Neural progenitor cell (in vitro differentiated cells): ENCODE data around the gene KCNN2. TPM values are rescaled to one million over a fixed set of nuclear protein-coding genes. Genes with fewer than 3 reads are reported as not detected.

Experiments used
- DNase-seq: peaks from one replicate; pipeline ENCODE4 v3.0.0-alpha.2; 2016; ENCODE audit warnings: low spot score
- H2AFZ ChIP-seq: fragments of 200-600 bp; sonication (generic); replicated peaks from 2 replicates; pipeline ENCODE4 v1.6.1; 2016; ENCODE audit warnings: antibody characterized with exemption
- H3F3A ChIP-seq: fragments of 200-600 bp; sonication (generic); 2 replicates; pipeline ENCODE4 v1.6.1; 2016; ENCODE audit warnings: antibody characterized with exemption, low read depth
- H3K27ac ChIP-seq: fragments of 200-600 bp; sonication (generic); 2 replicates; pipeline ENCODE4 v1.5.1; 2016; ENCODE audit warnings: mild to moderate bottlenecking
- H3K27me3 ChIP-seq: fragments of 200-600 bp; sonication (generic); 2 replicates; pipeline ENCODE4 v1.6.1; 2016; ENCODE audit warnings: mild to moderate bottlenecking, moderate library complexity
- H3K36me3 ChIP-seq: fragments of 200-600 bp; sonication (generic); 2 replicates; pipeline ENCODE4 v1.5.1; 2016
- H3K4me1 ChIP-seq: fragments of 200-600 bp; sonication (generic); 2 replicates; pipeline ENCODE4 v1.6.1; 2016; ENCODE audit warnings: mixed run types
- H3K4me2 ChIP-seq: fragments of 200-600 bp; sonication (generic); 2 replicates; pipeline ENCODE4 v1.6.1; 2016
- H3K4me3 ChIP-seq: fragments of 200-600 bp; sonication (generic); 2 replicates; pipeline ENCODE4 v1.5.1; 2016
- H3K79me2 ChIP-seq: fragments of 200-600 bp; sonication (generic); 2 replicates; pipeline ENCODE4 v1.6.1; 2016; ENCODE audit warnings: low read depth
- H3K9ac ChIP-seq: fragments of 200-600 bp; sonication (generic); 2 replicates; pipeline ENCODE4 v1.6.1; 2016
- H3K9me3 ChIP-seq: fragments of 200-600 bp; sonication (generic); 2 replicates; pipeline ENCODE4 v1.5.1; 2016; ENCODE audit warnings: low read depth
- H4K20me1 ChIP-seq: fragments of 200-600 bp; sonication (generic); 2 replicates; pipeline ENCODE4 v1.6.1; 2016; ENCODE audit warnings: low read depth
- H3K27ac Mint-ChIP-seq: 3 replicates; pipeline ENCODE4 v1.8.0; 2021; ENCODE audit warnings: mixed read lengths
- H3K27me3 Mint-ChIP-seq: 2 replicates; pipeline ENCODE4 v1.8.0; 2022; ENCODE audit warnings: low read depth, mild to moderate bottlenecking, inconsistent platforms, moderate library complexity, mixed read lengths; ENCODE audit not compliant: insufficient read depth
- H3K36me3 Mint-ChIP-seq: 3 replicates; pipeline ENCODE4 v1.8.0; 2021; ENCODE audit warnings: mixed read lengths
- H3K4me1 Mint-ChIP-seq: 3 replicates; pipeline ENCODE4 v1.8.0; 2021; ENCODE audit warnings: mixed read lengths
- H3K4me3 Mint-ChIP-seq: 3 replicates; pipeline ENCODE4 v1.8.0; 2021; ENCODE audit warnings: mild to moderate bottlenecking, moderate library complexity, mixed read lengths
- H3K9me3 Mint-ChIP-seq: 3 replicates; pipeline ENCODE4 v1.8.0; 2020; ENCODE audit warnings: mixed read lengths
- EZH2 ChIP-seq: fragments of 200-600 bp; sonication (generic); IDR thresholded peaks from 2 replicates; pipeline ENCODE4 v1.6.1; 2017; ENCODE audit warnings: antibody characterized with exemption, mild to moderate bottlenecking, moderate library complexity
- EZH2phosphoT487 ChIP-seq: fragments of 200-600 bp; sonication (generic); IDR thresholded peaks from 2 replicates; pipeline ENCODE4 v1.6.1; 2017; ENCODE audit warnings: antibody characterized with exemption
- total RNA-seq: library from RNA; depleted of rRNA; stranded (reverse); fragments of >200 nt; gene quantifications from 2 replicates; pipeline ENCODE4 v1.2.3, GENCODE V29; 2015; ENCODE audit warnings: low replicate concordance
- TF ChIP-seq, protein P1 (sequence below): fragments of 200-600 bp; sonication (generic); IDR thresholded peaks from 2 replicates; pipeline ENCODE4 v1.5.1; 2017; ENCODE audit warnings: antibody characterized with exemption, mild to moderate bottlenecking

The KCNN2 gene
- total RNA-seq, 1 donor from 2014 or later = 5.2 TPM

DNA sequence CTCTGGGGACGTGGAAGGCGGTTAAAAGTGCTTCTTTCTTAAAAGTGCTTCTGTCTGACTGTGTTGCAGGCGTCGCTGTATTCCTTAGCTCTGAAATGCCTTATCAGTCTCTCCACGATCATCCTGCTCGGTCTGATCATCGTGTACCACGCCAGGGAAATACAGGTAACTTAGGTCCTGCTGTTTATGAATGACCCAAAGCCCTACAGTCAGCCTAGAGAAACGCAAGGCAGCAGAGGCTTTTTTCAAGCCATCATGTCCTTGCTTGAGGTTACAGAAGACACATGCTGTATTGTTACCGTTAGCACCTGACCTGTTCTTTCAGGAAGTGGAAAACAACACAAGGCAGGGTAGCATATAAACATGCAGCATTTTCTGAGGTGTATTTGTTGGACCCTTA, 2.0 kb downstream of the KCNN2 start:
- Histone ChIP-seq H3K9me3 (no peaks in the 10 kb centered on the region), H3K27ac (no peak overlapping the region), H3K4me1 (peaks cover 27% of the 10 kb centered on the region), H3K4me3 (peak overlapping the region; percentile 97), H3K36me3 (no peaks in the 10 kb centered on the region), H3K4me2 (peak overlapping the region; percentile 93), H3K27me3 (peaks cover 12% of the 10 kb centered on the region), H3K79me2 (peaks cover 47% of the 10 kb centered on the region), H4K20me1 (peaks cover 10% of the 10 kb centered on the region), H3F3A (peaks cover 45% of the 10 kb centered on the region), H2AFZ (peak overlapping the region; percentile 94), H3K9ac (no peak overlapping the region)
- DNase-seq = peak; percentile 29
- no peak overlapping the region for H3K27ac Mint-ChIP-seq
- H3K36me3 Mint-ChIP-seq = no peaks in the 10 kb centered on the region
- peaks cover 22% of the 10 kb centered on the region for H3K27me3 Mint-ChIP-seq
- H3K4me1 Mint-ChIP-seq = peaks cover 23% of the 10 kb centered on the region
- H3K4me3 Mint-ChIP-seq = peak overlapping the region; percentile 99
- TF ChIP-seq EZH2phosphoT487 (no peak), EZH2 (no peak)
- H3K9me3 Mint-ChIP-seq = no peaks in the 10 kb centered on the region

DNA sequence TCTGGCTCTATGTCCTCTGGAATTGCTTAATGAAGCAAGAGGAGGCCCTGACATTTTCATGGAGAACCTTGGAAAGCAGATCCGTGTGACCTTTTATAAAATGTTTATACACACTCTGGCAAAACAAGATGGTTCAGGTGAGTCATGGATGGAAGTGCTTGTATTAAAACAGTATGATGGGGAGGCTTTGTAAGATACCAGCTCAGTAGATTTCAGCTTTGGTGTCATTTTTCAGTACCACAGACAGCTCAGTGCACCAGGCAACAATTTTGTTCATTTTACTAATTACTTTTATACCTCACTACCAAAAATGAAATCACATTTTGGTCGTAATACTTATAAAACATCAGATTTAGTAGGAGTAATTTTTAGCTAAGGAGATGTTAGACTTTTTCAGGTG, 5.2 kb downstream of the KCNN2 start:
- H2AFZ ChIP-seq = no peak overlapping the region
- H3K4me1 Mint-ChIP-seq = peaks cover 5% of the 10 kb centered on the region

DNA sequence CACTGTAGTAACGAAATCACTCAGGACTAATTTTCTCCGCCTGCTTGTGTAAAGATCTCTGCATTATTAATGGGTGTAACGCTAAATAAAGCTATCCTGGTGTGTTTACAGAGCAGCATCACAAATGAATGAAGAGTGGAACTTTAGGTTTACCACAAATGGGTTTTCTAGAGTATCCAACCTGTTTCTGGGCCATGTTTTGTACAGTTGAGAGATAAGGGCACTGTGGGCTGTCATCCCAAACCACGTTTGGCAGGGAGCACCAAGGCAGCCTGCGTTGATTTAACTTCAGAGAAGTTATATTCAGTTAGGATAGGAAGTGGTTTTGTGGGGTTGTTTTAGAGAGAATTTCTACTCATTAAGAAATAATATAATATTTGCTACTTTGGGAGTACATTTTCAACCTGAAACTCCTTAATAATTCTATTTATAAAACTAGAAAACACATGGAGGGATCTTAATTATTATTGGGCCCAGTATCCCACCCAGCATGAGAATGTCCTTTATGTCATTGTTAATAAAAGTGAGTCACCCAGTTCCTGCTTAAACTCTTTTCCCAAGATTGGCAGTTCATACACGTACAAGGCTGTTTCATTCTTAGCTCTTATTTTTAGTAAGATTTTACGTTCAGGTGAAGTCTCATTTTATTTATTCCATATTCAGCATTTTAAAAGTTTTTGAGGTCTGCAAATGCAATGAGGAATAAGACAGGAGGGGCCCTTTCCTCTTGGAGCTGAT, 8.0 kb downstream of the KCNN2 start:
- Histone ChIP-seq H3K79me2 (peaks cover 50% of the 10 kb centered on the region), H3F3A (no peaks in the 10 kb centered on the region), H3K27me3 (no peaks in the 10 kb centered on the region), H3K36me3 (no peaks in the 10 kb centered on the region), H4K20me1 (no peaks in the 10 kb centered on the region), H3K4me2 (no peak overlapping the region), H3K9ac (no peak overlapping the region), H3K9me3 (no peaks in the 10 kb centered on the region), H3K4me3 (no peak overlapping the region), H3K4me1 (peaks cover 23% of the 10 kb centered on the region), H3K27ac (no peak overlapping the region), H2AFZ (no peak overlapping the region)
- H3K27ac Mint-ChIP-seq = no peak overlapping the region
- H3K9me3 Mint-ChIP-seq = no peaks in the 10 kb centered on the region
- no peaks in the 10 kb centered on the region for H3K36me3 Mint-ChIP-seq
- no peaks in the 10 kb centered on the region for H3K27me3 Mint-ChIP-seq
- no peak overlapping the region for H3K4me3 Mint-ChIP-seq
- H3K4me1 Mint-ChIP-seq = no peaks in the 10 kb centered on the region
- DNase-seq = no peak
- TF ChIP-seq EZH2 (no peak), EZH2phosphoT487 (no peak)
- TF ChIP-seq, protein P1, sequence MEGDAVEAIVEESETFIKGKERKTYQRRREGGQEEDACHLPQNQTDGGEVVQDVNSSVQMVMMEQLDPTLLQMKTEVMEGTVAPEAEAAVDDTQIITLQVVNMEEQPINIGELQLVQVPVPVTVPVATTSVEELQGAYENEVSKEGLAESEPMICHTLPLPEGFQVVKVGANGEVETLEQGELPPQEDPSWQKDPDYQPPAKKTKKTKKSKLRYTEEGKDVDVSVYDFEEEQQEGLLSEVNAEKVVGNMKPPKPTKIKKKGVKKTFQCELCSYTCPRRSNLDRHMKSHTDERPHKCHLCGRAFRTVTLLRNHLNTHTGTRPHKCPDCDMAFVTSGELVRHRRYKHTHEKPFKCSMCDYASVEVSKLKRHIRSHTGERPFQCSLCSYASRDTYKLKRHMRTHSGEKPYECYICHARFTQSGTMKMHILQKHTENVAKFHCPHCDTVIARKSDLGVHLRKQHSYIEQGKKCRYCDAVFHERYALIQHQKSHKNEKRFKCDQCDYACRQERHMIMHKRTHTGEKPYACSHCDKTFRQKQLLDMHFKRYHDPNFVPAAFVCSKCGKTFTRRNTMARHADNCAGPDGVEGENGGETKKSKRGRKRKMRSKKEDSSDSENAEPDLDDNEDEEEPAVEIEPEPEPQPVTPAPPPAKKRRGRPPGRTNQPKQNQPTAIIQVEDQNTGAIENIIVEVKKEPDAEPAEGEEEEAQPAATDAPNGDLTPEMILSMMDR = no peak

More for the DNA sequence above, 5.2 kb downstream of the KCNN2 start:
- Histone ChIP-seq H3K4me1 (peaks cover 18% of the 10 kb centered on the region), H3K27me3 (peaks cover 12% of the 10 kb centered on the region), H3K9ac (no peak overlapping the region), H3K27ac (no peak overlapping the region), H3F3A (peaks cover 13% of the 10 kb centered on the region), H3K9me3 (no peaks in the 10 kb centered on the region), H3K36me3 (no peaks in the 10 kb centered on the region), H3K4me3 (no peak overlapping the region), H3K79me2 (peaks cover 50% of the 10 kb centered on the region), H4K20me1 (peaks cover 10% of the 10 kb centered on the region), H3K4me2 (no peak overlapping the region)
- TF ChIP-seq, protein P1 = no peak
- TF ChIP-seq EZH2 (no peak), EZH2phosphoT487 (no peak)
- Mint-ChIP-seq H3K9me3 (no peaks in the 10 kb centered on the region), H3K27me3 (peaks cover 20% of the 10 kb centered on the region), H3K4me3 (no peak overlapping the region), H3K27ac (no peak overlapping the region), H3K36me3 (no peaks in the 10 kb centered on the region)
- no peak for DNase-seq
